HG02763 (cell line): ENCODE measurements around the gene PRAMEF11.

Experiments
- ATAC-seq: cut with Tn5 transposase; IDR thresholded peaks from one replicate; pipeline ENCODE4 v1.9.1; 2021; ENCODE audit warnings: mild to moderate bottlenecking, moderate library complexity; ENCODE audit not compliant: unreplicated experiment

PRAMEF11 gene

GRCh38 chr1:12774801-12775345, 56.3 kb downstream of the PRAMEF11 start:
- no peak for ATAC-seq
